AG20443 (cell line): ENCODE data around the gene DNAJC8.

Experiments used
- DNase-seq: peaks from one replicate; pipeline ENCODE4 v3.0.0; 2012; ENCODE audit warnings: low spot score, mixed read lengths

The DNAJC8 gene

GRCh38 chr1:28170001-28170596, 62.7 kb downstream of the DNAJC8 start:
- no peak for DNase-seq

- no peak for DNase-seq
Observed at GRCh38 chr1:28163496-28164161, 69.2 kb downstream of the DNAJC8 start.

GRCh38 chr1:28162151-28162550, 70.7 kb downstream of the DNAJC8 start:
- DNase-seq = no peak

GRCh38 chr1:28161751-28162150, 71.1 kb downstream of the DNAJC8 start:
- DNase-seq = no peak

- peak; percentile 77 for DNase-seq
Observed at GRCh38 chr1:28160782-28161266, 72.0 kb downstream of the DNAJC8 start.

GRCh38 chr1:28159680-28160079, 73.1 kb downstream of the DNAJC8 start:
- no peak for DNase-seq

- no peak for DNase-seq
Observed at GRCh38 chr1:28159243-28159642, 73.6 kb downstream of the DNAJC8 start.

GRCh38 chr1:28157894-28158293, 74.9 kb downstream of the DNAJC8 start:
- no peak for DNase-seq

- no peak for DNase-seq
Observed at GRCh38 chr1:28156821-28157220, 76.0 kb downstream of the DNAJC8 start.

GRCh38 chr1:28155628-28156027, 77.2 kb downstream of the DNAJC8 start:
- no peak for DNase-seq

GRCh38 chr1:28154078-28154594, 78.7 kb downstream of the DNAJC8 start:
- DNase-seq = no peak
